Psoas muscle (tissue), 8 donors: ENCODE results near the gene TOP3B. TPM values are rescaled to one million over a fixed set of nuclear protein-coding genes. Genes with fewer than 3 reads are reported as not detected.

ENCODE experiments used
- ATAC-seq, 4 donors: fragments of 200-7000 bp; cut with Tn5 transposase; one replicate each; pipeline ENCODE4 v1.9.1; 2020; ENCODE audit warnings: moderate library complexity in 3 of 4, mild to moderate bottlenecking in 2 of 4
- DNase-seq, 2 donors: peaks; one replicate each; pipeline ENCODE4 v3.0.0-alpha.2; 2020
- H3K27ac ChIP-seq: fragments of 200-600 bp; one replicate; pipeline ENCODE4 v1.8.0; 2022
- H3K27me3 ChIP-seq, 3 donors: fragments of 200-600 bp in 1 of 3; one replicate each; pipeline versions ENCODE4 v1.6.1 to v1.8.0; 2013 to 2022; ENCODE audit warnings: low read length in 2 of 3, mild to moderate bottlenecking in 2 of 3, moderate library complexity in 1 of 3; ENCODE audit not compliant: insufficient read depth in 3 of 3
- H3K36me3 ChIP-seq, 2 donors: fragments of 200-600 bp in 1 of 2; one replicate each; pipeline versions ENCODE4 v1.6.1 to v1.8.0; 2013 to 2022; ENCODE audit warnings: low read depth in 1 of 2, mild to moderate bottlenecking in 1 of 2, moderate library complexity in 1 of 2; ENCODE audit not compliant: insufficient read depth in 1 of 2
- H3K4me1 ChIP-seq: fragments of 200-600 bp; one replicate; pipeline ENCODE4 v1.8.0; 2022
- H3K4me3 ChIP-seq: fragments of 200-600 bp; one replicate; pipeline ENCODE4 v1.8.0; 2022; ENCODE audit warnings: mild to moderate bottlenecking
- H3K9me3 ChIP-seq: fragments of 200-600 bp; one replicate; pipeline ENCODE4 v1.8.0; 2022
- CTCF ChIP-seq: fragments of 200-600 bp; IDR thresholded peaks from one replicate; pipeline ENCODE4 v1.8.0; 2022; ENCODE audit warnings: antibody characterized with exemption
- WGBS, 3 donors: extraction: QIAGEN DNeasy Blood & Tissue Kit; methylation state at CpG; one replicate each; pipeline versions ENCODE4 v1.1.6 to v1.1.7; 2013; 5-methylcytosine and 5-hydroxymethylcytosine counted together
- intact Hi-C, 2 donors: fragments of 100-400 bp; cut with DNase I; formaldehyde crosslinking; loops; one replicate each; pipeline versions ENCODE4 v1.11.0 to v1.14.2; 2022
- polyA plus RNA-seq, 3 donors: library from polyadenylated mRNA; stranded (reverse); fragments of 200-250 nt; gene quantifications; one replicate each; pipeline ENCODE4 v1.2.3, GENCODE V29; 2013
- total RNA-seq, 4 donors: library from RNA; stranded (reverse); fragmentation: NEBNext Ultra II Directional in 2 of 4; extraction: Animal tissue kit (Norgen Biotek cat#: 25700) in 2 of 4; gene quantifications; one replicate each; pipeline versions ENCODE4 v1.2.1 to v1.2.4, GENCODE V29; 2021 to 2023
- donor health status: healthy with polysubstance abuse.
- donor health status: DM: no; HTN: no; CAD: no; lungs with moderate emphysema.
- donor health status: Bipolar disorder and iron deficiency.
- donor health status: healthy.
- donor health status: DM: yes; HTN: yes; CAD: no.
- donor health status: DM: no; HTN: no; CAD: no.
- donor health status: DM: no; HTN: no; CAD: no.
- donor health status: DM: yes; HTN: yes; CAD: no.

Gene TOP3B
- total and polyA plus RNA-seq, 7 donors = 5.4 to 13.5 (median 8.1) TPM

- peaks cover 1 to 4% (median 3%) of the 10 kb centered on the region in 3 donors for H3K27me3 ChIP-seq
- no peak for TF ChIP-seq CTCF
- DNase-seq = no peak
- no peak overlapping the region for H3K4me3 ChIP-seq
- no peaks in the 10 kb centered on the region for H3K4me1 ChIP-seq
- no peak for ATAC-seq
- no peaks in the 10 kb centered on the region for H3K9me3 ChIP-seq
- no peaks in the 10 kb centered on the region for H3K36me3 ChIP-seq
- H3K27ac ChIP-seq = no peak overlapping the region
- 95 to 96% (median 95%) methylated on average over 7 of the region's 7 CpGs for WGBS, 3 donors
- intact Hi-C loops = no loop called here
Observed at GRCh38 chr22:22013559-22014284, 31.1 kb upstream of the TOP3B start.

- Histone ChIP-seq H3K4me1 (no peaks in the 10 kb centered on the region), H3K9me3 (no peaks in the 10 kb centered on the region), H3K36me3 (no peaks in the 10 kb centered on the region), H3K4me3 (no peak overlapping the region), H3K27me3 (peaks cover 1 to 5% (median 4%) of the 10 kb centered on the region in 3 donors), H3K27ac (no peak overlapping the region)
- 48 to 60% (median 52%) methylated on average over 1 of the region's 1 CpG for WGBS, 3 donors
- ATAC-seq (no peak), DNase-seq (no peak)
- TF ChIP-seq CTCF = no peak
- intact Hi-C loops = no loop called here
Observed at GRCh38 chr22:22011964-22012363, 29.4 kb upstream of the TOP3B start.

GRCh38 chr22:22010358-22010757 lies 27.8 kb upstream of the TOP3B start:
- DNase-seq = no peak
- Histone ChIP-seq H3K27ac (no peak overlapping the region), H3K27me3 (peaks cover 1 to 5% (median 4%) of the 10 kb centered on the region in 3 donors), H3K9me3 (no peaks in the 10 kb centered on the region), H3K4me1 (no peaks in the 10 kb centered on the region), H3K36me3 (no peaks in the 10 kb centered on the region), H3K4me3 (no peak overlapping the region)
- intact Hi-C loops = no loop called here
- TF ChIP-seq CTCF = no peak
- 48 to 57% (median 52%) methylated on average over 2 of the region's 2 CpGs for WGBS, 3 donors
- no peak for ATAC-seq

GRCh38 chr22:22009661-22010060 lies 27.1 kb upstream of the TOP3B start:
- WGBS, 3 donors = 64 to 73% (median 68%) methylated on average over 3 of the region's 3 CpGs
- H3K9me3 ChIP-seq = no peaks in the 10 kb centered on the region
- ATAC-seq = no peak

More at GRCh38 chr22:22009661-22010060, 27.1 kb upstream of the TOP3B start:
- intact Hi-C loops = no loop called here
- Histone ChIP-seq H3K27ac (no peak overlapping the region), H3K4me3 (no peak overlapping the region), H3K4me1 (no peaks in the 10 kb centered on the region), H3K27me3 (peaks cover 1 to 5% (median 4%) of the 10 kb centered on the region in 3 donors), H3K36me3 (no peaks in the 10 kb centered on the region)
- DNase-seq = no peak
- TF ChIP-seq CTCF = no peak
